GM19238 (cell line): ENCODE results near the gene NUB1.
"Not testable (repeated sequence)": the region's sequence is repeated elsewhere in the genome, so short reads cannot be mapped to it uniquely, and the experiment has no call there.

ENCODE experiments used
- DNase-seq: peaks from one replicate; pipeline ENCODE4 v3.0.0; 2011; ENCODE audit warnings: low spot score; ENCODE audit not compliant: insufficient read length

Gene NUB1

GRCh38 chr7:151341357-151342101 is at the start of gene NUB1:
Gene NUB1 (plus strand): TSS chr7:151341812. CDS start chr7:151345350, 3,538 bp downstream.
- peak; percentile 48 for DNase-seq

- DNase-seq = no peak
Measured at GRCh38 chr7:151292850-151293249, 48.8 kb upstream of the NUB1 start.

- DNase-seq = no peak
Measured at GRCh38 chr7:151296202-151296992, 45.2 kb upstream of the NUB1 start.

GRCh38 chr7:151298765-151299164 is 42.8 kb upstream of the NUB1 start:
- no peak for DNase-seq

- DNase-seq = no peak
Measured at GRCh38 chr7:151299530-151299929, 42.1 kb upstream of the NUB1 start.

GRCh38 chr7:151299940-151300645 is 41.5 kb upstream of the NUB1 start:
- no peak for DNase-seq

GRCh38 chr7:151301471-151302462 is 39.8 kb upstream of the NUB1 start:
- no peak for DNase-seq

- not testable (repeated sequence) for DNase-seq
Measured at GRCh38 chr7:151304251-151304650, 37.4 kb upstream of the NUB1 start.

- DNase-seq = no peak
Measured at GRCh38 chr7:151304856-151305255, 36.8 kb upstream of the NUB1 start.

- no peak for DNase-seq
Measured at GRCh38 chr7:151306374-151306773, 35.2 kb upstream of the NUB1 start.

GRCh38 chr7:151306860-151307259 is 34.8 kb upstream of the NUB1 start:
- no peak for DNase-seq

- DNase-seq = no peak
Measured at GRCh38 chr7:151307536-151307935, 34.1 kb upstream of the NUB1 start.

- no peak for DNase-seq
Measured at GRCh38 chr7:151308256-151308655, 33.4 kb upstream of the NUB1 start.

- no peak for DNase-seq
Measured at GRCh38 chr7:151308791-151309190, 32.8 kb upstream of the NUB1 start.

- no peak for DNase-seq
Measured at GRCh38 chr7:151309311-151309710, 32.3 kb upstream of the NUB1 start.

GRCh38 chr7:151310578-151310977 is 31.0 kb upstream of the NUB1 start:
- no peak for DNase-seq

GRCh38 chr7:151311294-151311864 is 30.2 kb upstream of the NUB1 start:
- no peak for DNase-seq

- DNase-seq = no peak
Measured at GRCh38 chr7:151312356-151312755, 29.3 kb upstream of the NUB1 start.

- DNase-seq = no peak
Measured at GRCh38 chr7:151312831-151313809, 28.5 kb upstream of the NUB1 start.
